ENCODE data around the gene RAC2.

Gene RAC2

GRCh38 chr22:37275134-37275533 is 31.1 kb upstream of the RAC2 start:
- no peak for DNase-seq

- DNase-seq: no peak
Measured at GRCh38 chr22:37274380-37274862, 30.4 kb upstream of the RAC2 start.

GRCh38 chr22:37273846-37274225 is 29.8 kb upstream of the RAC2 start:
- DNase-seq: no peak

GRCh38 chr22:37273126-37273845 is 29.2 kb upstream of the RAC2 start:
- DNase-seq: no peak

GRCh38 chr22:37270928-37271650 is 27.0 kb upstream of the RAC2 start:
- DNase-seq: no peak

GRCh38 chr22:37269936-37270678 is 26.0 kb upstream of the RAC2 start:
- DNase-seq: no peak

GRCh38 chr22:37267661-37268413 is 23.8 kb upstream of the RAC2 start:
- no peak for DNase-seq

- no peak for DNase-seq
Measured at GRCh38 chr22:37267135-37267587, 23.1 kb upstream of the RAC2 start.

- no peak for DNase-seq
Measured at GRCh38 chr22:37266581-37267134, 22.6 kb upstream of the RAC2 start.

- DNase-seq: no peak
Measured at GRCh38 chr22:37263966-37264887, 20.2 kb upstream of the RAC2 start.

- DNase-seq: no peak
Measured at GRCh38 chr22:37262346-37262745, 18.3 kb upstream of the RAC2 start.

- DNase-seq: peak; percentile 49
Measured at GRCh38 chr22:37260901-37261336, 16.9 kb upstream of the RAC2 start.

GRCh38 chr22:37260155-37260795 is 16.2 kb upstream of the RAC2 start:
- no peak for DNase-seq

- DNase-seq: no peak
Measured at GRCh38 chr22:37259540-37260029, 15.5 kb upstream of the RAC2 start.

GRCh38 chr22:37258753-37259401 is 14.8 kb upstream of the RAC2 start:
- no peak for DNase-seq

- no peak for DNase-seq
Measured at GRCh38 chr22:37258005-37258752, 14.1 kb upstream of the RAC2 start.

- no peak for DNase-seq
Measured at GRCh38 chr22:37256075-37256726, 12.1 kb upstream of the RAC2 start.

- DNase-seq: no peak
Measured at GRCh38 chr22:37255558-37256006, 11.5 kb upstream of the RAC2 start.

- no peak for DNase-seq
Measured at GRCh38 chr22:37254867-37255233, 10.8 kb upstream of the RAC2 start.

Measured in COR-L47 (cell line).